Smooth muscle cell (in vitro differentiated cells): ENCODE measurements around the gene PDLIM7. TPM values are rescaled to one million over a fixed set of nuclear protein-coding genes. Genes with fewer than 3 reads are reported as not detected.

Experiments used
- DNase-seq: peaks from one replicate; lab custom pipeline; 2025; ENCODE audit not compliant: unreplicated experiment; lab: John Stamatoyannopoulos, UW
- H2AFZ ChIP-seq: fragments of 200-600 bp; sonication (generic); 2 replicates; pipeline ENCODE4 v1.6.0; 2016; ENCODE audit warnings: antibody characterized with exemption, low read depth, mild to moderate bottlenecking
- H3F3A ChIP-seq: fragments of 200-600 bp; sonication (generic); 2 replicates; pipeline ENCODE4 v1.6.0; 2017; ENCODE audit warnings: antibody characterized with exemption, low read depth
- H3K27ac ChIP-seq: fragments of 200-600 bp; sonication (generic); 2 replicates; pipeline ENCODE4 v1.5.1; 2016; ENCODE audit warnings: low read depth, mild to moderate bottlenecking
- H3K27me3 ChIP-seq: fragments of 200-600 bp; sonication (generic); 2 replicates; pipeline ENCODE4 v1.6.1; 2016; ENCODE audit warnings: low read depth, mild to moderate bottlenecking
- H3K36me3 ChIP-seq: fragments of 200-600 bp; sonication (generic); 2 replicates; pipeline ENCODE4 v1.5.1; 2016; ENCODE audit warnings: low read depth
- H3K4me1 ChIP-seq: fragments of 200-600 bp; sonication (generic); 2 replicates; pipeline ENCODE4 v1.5.1; 2016; ENCODE audit warnings: low read depth
- H3K4me2 ChIP-seq: fragments of 200-600 bp; sonication (generic); 2 replicates; pipeline ENCODE4 v1.6.0; 2016; ENCODE audit warnings: mild to moderate bottlenecking
- H3K4me3 ChIP-seq: fragments of 200-600 bp; sonication (generic); 2 replicates; pipeline ENCODE4 v1.5.1; 2016; ENCODE audit warnings: mild to moderate bottlenecking
- H3K79me2 ChIP-seq: fragments of 200-600 bp; sonication (generic); 2 replicates; pipeline ENCODE4 v1.6.0; 2016; ENCODE audit warnings: low read depth, mild to moderate bottlenecking
- H3K9ac ChIP-seq: fragments of 200-600 bp; sonication (generic); 2 replicates; pipeline ENCODE4 v1.6.0; 2016; ENCODE audit warnings: low read depth
- H3K9me3 ChIP-seq: fragments of 200-600 bp; sonication (generic); replicated peaks from 2 replicates; pipeline ENCODE4 v1.5.1; 2016; ENCODE audit warnings: low read depth
- H4K20me1 ChIP-seq: fragments of 200-600 bp; sonication (generic); 2 replicates; pipeline ENCODE4 v1.6.0; 2016; ENCODE audit warnings: low read depth
- WGBS: methylation state at CpG from one replicate; pipeline ENCODE4 v1.1.7; 2016; ENCODE audit warnings: low lambda C conversion rate; 5-methylcytosine and 5-hydroxymethylcytosine counted together
- polyA plus RNA-seq: library from polyadenylated mRNA; unstranded; fragments of >200 nt; fragmentation: Nextera tagmentation; extraction: Ambion mirVana; gene quantifications from 2 replicates; pipeline ENCODE4 v1.2.1, GENCODE V29; 2016
- total RNA-seq: library from RNA; depleted of rRNA; stranded (reverse); fragments of >200 nt; gene quantifications from 2 replicates; pipeline ENCODE4 v1.2.3, GENCODE V29; 2014
- TF ChIP-seq, protein P1 (sequence below): fragments of 200-600 bp; sonication (generic); IDR thresholded peaks from 2 replicates; pipeline ENCODE4 v1.5.1; 2017; ENCODE audit warnings: borderline replicate concordance, mild to moderate bottlenecking, antibody characterized with exemption; ENCODE audit not compliant: insufficient read depth, poor library complexity, severe bottlenecking

Gene PDLIM7
- total and polyA plus RNA-seq, 2 experiments from 2014 or later = 235 to 511 TPM

- H3K9me3 ChIP-seq = no peaks in the 10 kb centered on the region
- H3K27ac ChIP-seq = peak overlapping the region; percentile 96
- H3K27me3 ChIP-seq = no peaks in the 10 kb centered on the region
- no peaks in the 10 kb centered on the region for H3K36me3 ChIP-seq
- 56% methylated on average over 5 of the region's 5 CpGs for WGBS
- peak overlapping the region; percentile 99 for H3K4me2 ChIP-seq
- TF ChIP-seq, protein P1, sequence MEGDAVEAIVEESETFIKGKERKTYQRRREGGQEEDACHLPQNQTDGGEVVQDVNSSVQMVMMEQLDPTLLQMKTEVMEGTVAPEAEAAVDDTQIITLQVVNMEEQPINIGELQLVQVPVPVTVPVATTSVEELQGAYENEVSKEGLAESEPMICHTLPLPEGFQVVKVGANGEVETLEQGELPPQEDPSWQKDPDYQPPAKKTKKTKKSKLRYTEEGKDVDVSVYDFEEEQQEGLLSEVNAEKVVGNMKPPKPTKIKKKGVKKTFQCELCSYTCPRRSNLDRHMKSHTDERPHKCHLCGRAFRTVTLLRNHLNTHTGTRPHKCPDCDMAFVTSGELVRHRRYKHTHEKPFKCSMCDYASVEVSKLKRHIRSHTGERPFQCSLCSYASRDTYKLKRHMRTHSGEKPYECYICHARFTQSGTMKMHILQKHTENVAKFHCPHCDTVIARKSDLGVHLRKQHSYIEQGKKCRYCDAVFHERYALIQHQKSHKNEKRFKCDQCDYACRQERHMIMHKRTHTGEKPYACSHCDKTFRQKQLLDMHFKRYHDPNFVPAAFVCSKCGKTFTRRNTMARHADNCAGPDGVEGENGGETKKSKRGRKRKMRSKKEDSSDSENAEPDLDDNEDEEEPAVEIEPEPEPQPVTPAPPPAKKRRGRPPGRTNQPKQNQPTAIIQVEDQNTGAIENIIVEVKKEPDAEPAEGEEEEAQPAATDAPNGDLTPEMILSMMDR = no peak
- peaks cover 34% of the 10 kb centered on the region for H3K4me1 ChIP-seq
- H3K4me3 ChIP-seq = peak overlapping the region; percentile 6
- peaks cover 32% of the 10 kb centered on the region for H3F3A ChIP-seq
- H2AFZ ChIP-seq = no peak overlapping the region
- peak overlapping the region; percentile 69 for H3K9ac ChIP-seq
- no peak for DNase-seq
- peaks cover 56% of the 10 kb centered on the region for H4K20me1 ChIP-seq
- peaks cover 39% of the 10 kb centered on the region for H3K79me2 ChIP-seq
Observed at GRCh38 chr5:177493795-177494345, 3.5 kb downstream of the PDLIM7 start.

DNA sequence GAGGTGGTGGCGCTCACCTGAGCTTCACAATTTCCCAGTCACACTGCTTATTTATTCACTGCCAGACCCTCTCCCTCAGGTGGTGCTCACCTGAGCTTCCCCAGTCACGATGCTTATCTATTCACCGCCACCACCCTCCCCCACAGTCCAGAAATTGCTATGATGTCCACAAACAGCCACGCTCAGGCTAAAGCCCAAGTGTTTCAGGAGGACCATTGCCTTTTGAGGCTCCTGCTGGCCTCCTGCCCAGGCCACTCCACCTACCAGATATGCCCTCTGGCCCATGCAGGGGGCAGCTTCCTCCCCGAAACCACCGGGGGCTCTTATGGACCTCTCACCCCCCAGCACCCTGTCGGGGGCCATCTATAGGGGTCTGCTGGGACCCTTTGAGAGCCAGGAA lies 4.6 kb downstream of the PDLIM7 start:
- Histone ChIP-seq H4K20me1 (peaks cover 66% of the 10 kb centered on the region), H3K79me2 (peaks cover 41% of the 10 kb centered on the region), H3K9me3 (no peaks in the 10 kb centered on the region), H3F3A (peaks cover 32% of the 10 kb centered on the region), H3K4me1 (peaks cover 34% of the 10 kb centered on the region), H3K27ac (peak overlapping the region; percentile 96), H3K9ac (peak overlapping the region; percentile 69), H3K4me2 (peak overlapping the region; percentile 99), H3K36me3 (no peaks in the 10 kb centered on the region), H3K27me3 (no peaks in the 10 kb centered on the region), H2AFZ (no peak overlapping the region), H3K4me3 (no peak overlapping the region)
- 89% methylated on average over 7 of the region's 7 CpGs for WGBS
- TF ChIP-seq, protein P1 = no peak
- no peak for DNase-seq

DNA sequence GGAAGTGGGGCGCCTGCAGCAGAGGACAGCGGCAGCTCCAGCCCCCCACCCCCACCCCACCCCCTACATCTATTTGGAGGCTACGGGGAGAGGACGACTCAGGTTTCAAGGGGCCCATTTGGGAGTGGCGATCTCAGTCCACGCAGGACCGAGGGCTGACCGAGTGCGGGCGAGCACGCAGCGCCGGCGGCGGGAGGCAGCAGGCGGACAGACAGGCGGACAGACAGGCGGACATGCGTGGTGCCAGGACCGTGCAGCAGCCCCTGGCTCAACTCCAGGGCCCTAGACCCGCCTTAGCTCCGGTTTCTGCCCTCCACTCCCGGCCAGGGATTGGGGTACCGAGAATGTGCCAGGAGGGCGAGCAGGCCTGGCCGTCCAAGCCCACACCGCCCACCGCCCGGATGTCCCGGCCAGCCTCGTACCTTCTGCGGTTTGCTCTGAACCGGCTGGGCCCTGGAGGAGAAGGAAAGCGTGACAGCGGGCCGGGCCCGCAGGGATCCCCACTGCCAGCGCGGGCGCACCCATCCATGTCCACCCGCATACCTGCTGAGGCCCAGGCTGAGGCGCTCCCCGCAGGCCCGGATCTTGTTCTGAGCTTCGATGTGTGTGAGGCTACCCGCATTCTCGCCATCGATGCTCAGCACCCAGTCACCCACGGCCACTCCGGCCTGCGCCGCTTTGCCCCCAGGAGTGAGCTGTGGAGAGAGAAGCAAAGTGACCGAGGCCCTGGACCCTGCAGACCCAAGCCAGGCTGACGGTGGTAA lies 5.2 kb downstream of the PDLIM7 start:
- no peaks in the 10 kb centered on the region for H3K36me3 ChIP-seq
- DNase-seq = no peak
- H3F3A ChIP-seq = peaks cover 38% of the 10 kb centered on the region
- H3K27ac ChIP-seq = peak overlapping the region; percentile 96
- TF ChIP-seq, protein P1 = no peak
- 89% methylated on average over 49 of the region's 54 CpGs for WGBS
- no peak overlapping the region for H3K9ac ChIP-seq
- H3K4me3 ChIP-seq = no peak overlapping the region
- peaks cover 46% of the 10 kb centered on the region for H3K79me2 ChIP-seq
- H3K4me1 ChIP-seq = peaks cover 34% of the 10 kb centered on the region
- H2AFZ ChIP-seq = no peak overlapping the region
- no peaks in the 10 kb centered on the region for H3K27me3 ChIP-seq
- H3K9me3 ChIP-seq = no peaks in the 10 kb centered on the region
- H3K4me2 ChIP-seq = peak overlapping the region; percentile 99
- peaks cover 73% of the 10 kb centered on the region for H4K20me1 ChIP-seq
